Astrocyte of the hippocampus (primary cell): ENCODE measurements around the gene TRAPPC3L.
A peak's percentile ranks its signal among the peaks of the same experiment; 100 is the strongest.

Source experiments
- DNase-seq: peaks from one replicate; pipeline ENCODE4 v3.0.0; 2011; ENCODE audit warnings: low read depth, low spot score

The TRAPPC3L gene

GRCh38 chr6:116557893-116558292 lies 12.4 kb upstream of the TRAPPC3L start:
- DNase-seq, result peak; percentile 94

- no peak for DNase-seq
Observed at GRCh38 chr6:116556814-116557415, 11.4 kb upstream of the TRAPPC3L start.

DNA sequence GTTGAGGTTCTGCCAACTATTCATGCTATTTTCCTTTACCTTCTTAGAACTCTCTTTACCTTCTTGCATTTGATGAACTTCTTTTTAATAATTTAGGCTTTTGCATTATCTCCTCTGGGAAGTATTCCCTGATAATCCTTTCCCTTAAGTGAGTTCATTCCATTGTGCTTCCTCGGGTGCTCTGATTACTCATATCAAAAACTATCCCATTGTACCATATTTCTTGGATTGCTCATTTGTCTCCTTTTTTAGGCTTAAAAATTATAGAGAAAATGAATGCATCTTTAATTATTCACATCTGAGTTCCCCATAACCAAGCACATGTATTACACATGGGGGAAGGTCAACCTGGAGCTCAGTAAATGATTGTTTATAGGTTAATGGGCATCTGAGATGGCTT lies 10.6 kb upstream of the TRAPPC3L start:
- peak; percentile 21 for DNase-seq

DNA sequence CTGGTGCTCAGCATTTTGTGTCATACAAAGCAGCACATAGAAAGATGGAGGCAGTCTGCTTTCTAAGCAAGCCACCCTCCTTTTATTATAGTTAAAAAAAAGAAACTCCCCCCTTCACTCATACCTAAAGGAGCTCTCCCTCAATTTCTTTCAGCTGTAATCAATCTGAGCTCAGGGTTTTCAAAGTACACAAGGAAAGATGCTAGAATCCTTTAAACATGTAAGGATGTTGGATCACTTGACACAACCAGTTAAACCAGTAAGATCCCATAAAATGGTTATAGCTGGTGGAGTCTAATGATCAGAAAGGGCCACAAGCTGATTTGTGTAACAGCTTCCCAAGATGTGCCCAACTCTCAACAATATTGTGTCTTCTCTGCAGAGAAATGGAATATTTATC lies 8.0 kb upstream of the TRAPPC3L start, which contains the start of gene CALHM4:
CALHM4 (plus strand) TSS at position 301 of the 400 bp plus-strand sequence; CDS start at position 344, 43 bp downstream.
- no peak for DNase-seq

DNA sequence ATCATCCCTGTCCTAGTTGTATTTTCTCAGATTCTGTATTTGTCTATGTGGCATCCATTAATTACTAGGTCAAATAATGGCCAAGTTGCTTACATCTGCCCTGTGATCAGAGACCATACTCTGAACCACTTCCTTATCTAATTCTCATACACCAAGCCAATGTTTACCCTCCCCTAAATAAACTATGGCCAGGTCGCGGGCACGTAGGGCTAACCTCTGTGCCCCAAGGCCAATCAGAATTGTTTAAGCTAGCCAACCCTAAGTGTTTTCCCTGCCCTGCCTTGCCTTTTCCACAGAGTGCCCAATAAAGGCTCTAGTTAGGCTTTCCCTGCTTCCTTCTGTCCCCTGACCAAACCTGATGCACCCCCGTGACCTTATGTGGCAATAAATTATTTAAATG lies 5.3 kb upstream of the TRAPPC3L start:
- no peak for DNase-seq

DNA sequence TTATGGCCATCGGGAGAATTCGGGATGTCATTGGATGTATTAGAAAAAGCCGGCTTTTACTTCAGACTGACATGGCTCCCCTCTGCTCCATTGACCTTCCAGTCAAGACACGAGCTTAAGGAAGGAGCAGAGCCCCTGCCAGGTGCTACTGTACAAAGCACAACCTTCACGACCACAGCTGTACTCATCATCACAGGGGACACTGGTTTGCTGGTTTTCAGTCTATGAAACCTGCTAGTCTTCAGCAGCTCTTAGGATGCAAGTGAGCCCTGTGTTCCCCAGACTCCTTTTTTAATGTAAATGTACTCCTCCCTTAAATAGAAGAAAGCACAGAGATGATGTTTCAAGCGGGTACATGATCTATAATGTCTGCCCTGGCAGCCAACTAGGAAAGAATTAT lies 1.9 kb upstream of the TRAPPC3L start:
- no peak for DNase-seq

GRCh38 chr6:116543149-116543548 lies 2.3 kb downstream of the TRAPPC3L start:
- DNase-seq, result no peak

GRCh38 chr6:116542426-116542825 lies 3.1 kb downstream of the TRAPPC3L start:
- DNase-seq, result no peak

DNA sequence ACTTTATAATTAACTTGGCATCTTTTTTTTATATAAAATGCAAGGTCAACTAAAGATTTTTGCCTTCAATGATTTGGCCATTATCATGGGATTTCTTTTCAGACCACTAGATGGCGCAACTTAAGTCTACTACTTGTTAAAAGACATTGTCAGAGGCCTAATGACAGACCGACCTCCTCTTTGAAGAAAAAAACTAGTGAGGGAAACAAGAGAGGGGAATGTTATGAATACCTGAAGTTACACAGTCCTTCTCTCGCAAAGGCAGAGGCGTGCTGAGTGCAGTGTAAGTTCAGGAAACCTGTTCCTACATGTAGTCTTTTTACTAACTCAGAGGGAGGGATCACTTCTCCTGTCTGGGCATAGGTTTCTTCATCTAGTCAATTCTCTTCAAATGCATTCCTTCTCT lies 9.3 kb downstream of the TRAPPC3L start:
- peak; percentile 74 for DNase-seq

GRCh38 chr6:116535109-116535508 lies 10.4 kb downstream of the TRAPPC3L start:
- DNase-seq, result no peak

GRCh38 chr6:116533233-116533957 lies 12.1 kb downstream of the TRAPPC3L start:
- DNase-seq, result no peak

DNA sequence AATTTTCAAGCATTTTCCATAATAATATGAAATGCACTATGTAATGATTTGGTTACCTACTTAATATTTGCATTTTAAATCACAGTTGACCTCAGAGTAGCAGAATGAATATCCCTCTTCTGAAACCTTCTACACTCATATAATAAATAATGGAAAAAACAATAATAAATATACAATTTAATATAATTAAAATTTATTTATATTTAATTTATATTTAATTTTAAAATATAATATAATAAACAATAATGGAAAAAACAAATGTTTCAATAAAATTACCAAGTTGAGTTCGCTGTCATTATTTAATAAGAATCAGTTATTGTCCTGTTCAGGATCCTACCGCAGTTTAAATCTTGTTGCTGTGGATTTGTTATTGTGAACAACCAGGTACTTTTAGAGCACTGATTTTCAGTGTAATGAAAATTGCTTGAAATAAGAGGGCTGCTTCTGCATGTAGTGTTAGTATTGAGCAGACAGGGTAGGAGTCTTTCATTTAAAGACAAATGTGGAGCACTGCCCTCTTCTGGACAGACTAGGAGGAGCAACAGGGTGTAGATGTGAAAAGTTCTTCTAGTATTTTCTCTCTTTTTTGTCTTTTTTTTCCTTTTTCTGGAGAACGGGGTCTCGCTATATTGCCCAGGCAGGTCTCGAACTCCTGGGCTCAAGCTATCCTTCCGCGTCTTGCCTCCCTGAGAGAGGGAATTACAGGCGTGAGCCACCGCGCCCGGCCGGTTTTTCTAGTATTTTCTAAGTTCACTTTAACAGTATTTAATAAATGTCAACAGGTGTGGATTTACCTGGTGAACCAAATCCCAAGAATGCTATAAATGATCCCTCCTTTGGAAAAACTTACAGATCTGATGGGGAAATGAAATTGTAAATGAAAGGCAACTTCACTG lies 13.6 kb downstream of the TRAPPC3L start:
- DNase-seq, result peak; percentile 82

DNA sequence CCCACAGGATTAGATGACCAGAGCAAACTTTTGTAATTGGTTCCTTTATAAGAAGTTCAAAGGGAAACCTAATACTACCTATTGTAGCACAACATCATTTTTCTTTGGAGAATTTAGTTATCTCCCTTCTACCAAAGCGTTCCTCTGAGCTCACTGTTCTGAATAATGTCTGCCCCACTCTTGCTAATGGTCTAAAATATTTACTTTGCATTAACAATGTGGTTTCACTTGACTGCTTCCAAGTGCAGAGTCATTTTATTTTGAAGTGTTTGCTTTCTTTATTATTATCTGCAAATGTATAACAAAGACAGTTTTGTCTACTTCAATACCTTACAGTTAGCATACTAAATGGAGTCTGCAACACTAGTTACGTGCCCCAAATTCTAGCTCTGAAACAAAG lies 15.0 kb downstream of the TRAPPC3L start:
- DNase-seq, result peak; percentile 58

DNA sequence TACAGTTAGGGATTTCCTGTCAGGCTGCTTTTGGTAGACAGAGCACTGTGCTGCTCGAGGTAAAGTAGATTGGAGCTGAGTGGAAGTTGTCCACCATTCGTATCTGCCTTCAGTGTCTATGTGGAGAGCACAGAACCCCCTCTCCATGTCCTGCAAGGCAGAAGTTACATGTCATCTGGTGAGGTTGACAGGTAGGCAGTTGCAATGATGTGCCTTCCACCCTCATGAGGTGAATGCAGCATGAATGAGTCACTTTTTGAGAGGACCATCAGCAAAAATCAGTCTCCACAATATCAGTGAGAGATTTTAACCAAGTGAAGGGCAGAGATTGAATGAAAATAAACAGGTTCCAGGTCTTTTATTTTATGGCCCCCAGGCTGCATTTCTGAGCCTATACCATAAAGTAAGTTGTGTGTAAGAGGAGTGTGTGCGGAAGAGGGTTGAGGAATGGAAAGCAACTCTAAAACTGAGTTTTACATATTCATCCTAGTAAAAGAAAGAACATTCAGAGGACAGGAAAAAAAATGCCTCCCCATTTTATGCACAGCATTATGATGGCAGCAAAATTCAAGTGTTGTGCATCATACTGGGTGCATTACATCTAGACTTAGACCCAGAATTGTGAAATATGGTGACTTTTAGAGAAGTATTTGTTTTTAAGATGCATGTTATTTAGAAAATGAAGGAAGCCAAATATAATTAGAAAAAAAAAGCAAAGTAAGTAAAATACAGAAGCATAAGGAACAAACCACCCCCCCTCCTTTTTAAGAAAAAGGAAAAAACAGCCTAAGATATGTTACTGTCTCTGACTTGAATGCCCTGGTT lies 15.8 kb downstream of the TRAPPC3L start:
- peak; percentile 5 for DNase-seq

- DNase-seq, result peak; percentile 44
Observed at GRCh38 chr6:116528780-116529179, 16.7 kb downstream of the TRAPPC3L start.

DNA sequence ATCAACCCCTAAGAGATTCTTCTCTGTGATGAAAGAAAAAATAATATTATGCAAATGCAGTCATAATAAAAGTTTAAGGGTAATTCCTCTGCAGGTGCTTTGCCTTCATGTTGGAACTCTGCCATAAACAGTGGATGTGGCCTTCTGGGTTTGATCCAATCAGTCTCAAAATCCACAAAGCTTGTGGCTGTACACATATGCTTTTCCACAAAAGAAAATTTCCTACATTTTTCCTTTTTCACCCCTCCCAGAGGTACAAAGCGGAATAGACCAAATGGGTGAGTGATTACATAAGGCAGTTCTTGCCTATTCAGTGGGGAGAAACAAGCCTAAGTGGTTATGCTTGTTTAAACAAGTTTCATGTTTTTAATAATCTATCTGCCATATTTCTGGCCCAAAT lies 17.4 kb downstream of the TRAPPC3L start:
- no peak for DNase-seq

DNA sequence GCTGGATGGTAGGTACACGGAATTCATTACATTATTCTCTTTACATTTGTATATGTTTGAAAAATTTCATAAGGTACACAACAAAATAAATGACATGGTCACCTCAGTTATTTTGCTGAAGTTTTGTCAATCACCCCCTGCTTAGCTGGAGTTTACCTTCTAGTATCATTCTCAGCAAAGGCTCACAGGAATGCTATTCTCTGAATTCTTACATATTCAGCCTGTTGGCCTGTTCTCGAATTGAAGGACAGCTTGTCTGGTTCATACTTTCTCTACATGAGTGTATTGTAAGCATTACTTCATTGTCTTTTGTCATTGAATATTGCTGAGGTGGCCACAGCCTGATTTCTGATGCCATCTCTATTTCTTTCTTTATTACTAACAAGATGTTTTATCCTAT lies 21.2 kb downstream of the TRAPPC3L start:
- DNase-seq, result no peak

- no peak for DNase-seq
Observed at GRCh38 chr6:116522896-116523295, 22.6 kb downstream of the TRAPPC3L start.

- DNase-seq, result peak; percentile 21
Observed at GRCh38 chr6:116518621-116519368, 26.7 kb downstream of the TRAPPC3L start.

DNA sequence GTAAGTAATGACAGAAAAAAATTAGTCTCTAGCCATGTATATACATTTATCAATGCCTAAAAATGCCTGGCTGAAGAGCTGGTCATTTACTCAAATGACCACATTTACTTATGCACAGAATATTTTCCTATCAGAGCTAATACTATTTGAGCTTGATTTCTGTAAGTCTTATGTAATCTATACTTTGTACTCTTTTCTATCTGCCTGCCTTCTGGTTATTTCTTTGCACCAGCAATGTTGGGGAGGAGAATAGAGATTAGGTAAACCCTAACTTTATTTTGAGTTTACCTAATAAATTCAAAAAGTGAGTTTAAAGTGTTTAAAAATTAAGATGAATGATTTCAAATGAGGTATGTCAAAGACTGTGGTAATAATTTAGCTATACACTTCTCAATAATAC lies 30.3 kb downstream of the TRAPPC3L start:
- DNase-seq, result no peak

DNA sequence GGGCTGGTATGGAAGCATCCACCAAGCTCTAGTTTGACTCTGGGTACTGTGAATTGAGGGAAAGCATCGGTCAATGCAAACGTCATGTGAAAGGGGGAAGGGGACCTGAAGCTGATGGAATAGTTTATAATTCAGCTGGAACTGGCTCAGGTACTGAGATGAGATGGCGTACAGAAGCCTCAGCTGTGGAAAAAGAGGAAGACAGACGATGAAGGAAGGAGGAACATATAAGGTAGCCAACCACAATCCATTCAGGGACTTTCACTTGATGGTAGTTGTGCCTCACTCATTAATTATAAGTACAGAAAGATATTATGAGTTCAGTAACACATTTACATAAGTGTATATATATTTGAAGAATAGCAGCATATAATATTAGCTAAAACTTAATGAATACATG lies 31.4 kb downstream of the TRAPPC3L start:
- no peak for DNase-seq
